NB4 (cell line): ENCODE measurements around the gene KLK8.

Source experiments
- DNase-seq: peaks from one replicate; pipeline ENCODE4 v3.0.0; 2010; ENCODE audit warnings: low read depth
- H3K4me3 ChIP-seq: one replicate; pipeline ENCODE4 v1.5.1; 2011; ENCODE audit warnings: mild to moderate bottlenecking, low read depth, low read length, moderate library complexity
- MYC ChIP-seq: IDR thresholded peaks from 2 replicates; pipeline ENCODE4 v1.6.1; 2011; ENCODE audit warnings: low read depth, low read length
- POLR2A ChIP-seq: IDR thresholded peaks from 2 replicates; pipeline ENCODE4 v1.6.1; 2011; ENCODE audit warnings: mild to moderate bottlenecking; ENCODE audit not compliant: insufficient read length; ENCODE audit errors: extremely low read depth
- TF ChIP-seq, protein P1 (sequence below): IDR thresholded peaks from one replicate; pipeline ENCODE4 v1.5.1; 2012; ENCODE audit warnings: low read depth, low read length
- TF ChIP-seq, protein P2 (sequence below): IDR thresholded peaks from 2 replicates; pipeline ENCODE4 v1.6.1; 2011; ENCODE audit warnings: low read depth, low read length

KLK8 gene

DNA sequence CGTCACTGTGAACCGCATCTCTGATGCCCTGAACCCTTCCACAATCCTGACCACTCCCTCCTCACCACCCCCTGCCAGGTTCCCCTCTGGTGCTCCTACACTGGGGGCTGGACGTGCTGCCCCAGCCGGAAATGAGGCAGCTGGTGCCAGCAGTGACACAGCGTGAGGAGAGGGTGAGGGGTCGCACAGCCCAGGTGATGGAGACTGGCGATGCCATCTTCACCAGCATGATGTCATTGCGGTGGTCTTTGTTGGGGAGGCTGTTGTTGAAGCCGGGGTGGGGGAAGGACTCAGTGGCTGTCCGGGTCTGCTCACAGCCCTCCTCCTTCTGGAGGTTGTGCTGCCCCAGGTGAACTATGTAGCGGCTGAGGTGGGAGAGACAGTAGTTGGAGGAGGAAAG lies 22.5 kb upstream of the KLK8 start:
- no peak overlapping the region for H3K4me3 ChIP-seq
- TF ChIP-seq POLR2A (no peak), MYC (no peak)
- TF ChIP-seq, protein P1, sequence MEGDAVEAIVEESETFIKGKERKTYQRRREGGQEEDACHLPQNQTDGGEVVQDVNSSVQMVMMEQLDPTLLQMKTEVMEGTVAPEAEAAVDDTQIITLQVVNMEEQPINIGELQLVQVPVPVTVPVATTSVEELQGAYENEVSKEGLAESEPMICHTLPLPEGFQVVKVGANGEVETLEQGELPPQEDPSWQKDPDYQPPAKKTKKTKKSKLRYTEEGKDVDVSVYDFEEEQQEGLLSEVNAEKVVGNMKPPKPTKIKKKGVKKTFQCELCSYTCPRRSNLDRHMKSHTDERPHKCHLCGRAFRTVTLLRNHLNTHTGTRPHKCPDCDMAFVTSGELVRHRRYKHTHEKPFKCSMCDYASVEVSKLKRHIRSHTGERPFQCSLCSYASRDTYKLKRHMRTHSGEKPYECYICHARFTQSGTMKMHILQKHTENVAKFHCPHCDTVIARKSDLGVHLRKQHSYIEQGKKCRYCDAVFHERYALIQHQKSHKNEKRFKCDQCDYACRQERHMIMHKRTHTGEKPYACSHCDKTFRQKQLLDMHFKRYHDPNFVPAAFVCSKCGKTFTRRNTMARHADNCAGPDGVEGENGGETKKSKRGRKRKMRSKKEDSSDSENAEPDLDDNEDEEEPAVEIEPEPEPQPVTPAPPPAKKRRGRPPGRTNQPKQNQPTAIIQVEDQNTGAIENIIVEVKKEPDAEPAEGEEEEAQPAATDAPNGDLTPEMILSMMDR: no peak
- TF ChIP-seq, protein P2, sequence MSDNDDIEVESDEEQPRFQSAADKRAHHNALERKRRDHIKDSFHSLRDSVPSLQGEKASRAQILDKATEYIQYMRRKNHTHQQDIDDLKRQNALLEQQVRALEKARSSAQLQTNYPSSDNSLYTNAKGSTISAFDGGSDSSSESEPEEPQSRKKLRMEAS: no peak
- no peak for DNase-seq

DNA sequence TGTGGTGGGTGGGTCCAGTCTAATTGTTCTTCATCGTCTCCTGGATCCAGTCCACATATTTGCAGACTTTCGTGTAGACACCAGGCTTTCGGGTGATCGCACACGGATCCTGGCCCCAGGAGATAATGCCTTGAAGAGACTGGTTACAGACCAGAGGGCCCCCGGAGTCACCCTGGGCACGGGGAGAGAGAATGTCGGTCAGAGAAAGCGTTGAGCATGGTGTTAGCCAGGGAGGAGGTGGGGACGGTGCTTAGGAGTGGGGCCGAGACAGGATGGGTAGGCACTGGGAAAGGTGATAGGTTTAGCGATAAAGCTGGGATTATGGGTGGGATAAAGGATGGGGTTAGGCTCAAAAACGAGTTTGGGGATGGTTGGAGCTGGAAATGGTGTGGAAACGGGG lies 21.1 kb upstream of the KLK8 start:
- DNase-seq: no peak
- TF ChIP-seq, protein P2: no peak
- TF ChIP-seq POLR2A: no peak
- no peak for TF ChIP-seq MYC
- TF ChIP-seq, protein P1: no peak
- no peak overlapping the region for H3K4me3 ChIP-seq

DNA sequence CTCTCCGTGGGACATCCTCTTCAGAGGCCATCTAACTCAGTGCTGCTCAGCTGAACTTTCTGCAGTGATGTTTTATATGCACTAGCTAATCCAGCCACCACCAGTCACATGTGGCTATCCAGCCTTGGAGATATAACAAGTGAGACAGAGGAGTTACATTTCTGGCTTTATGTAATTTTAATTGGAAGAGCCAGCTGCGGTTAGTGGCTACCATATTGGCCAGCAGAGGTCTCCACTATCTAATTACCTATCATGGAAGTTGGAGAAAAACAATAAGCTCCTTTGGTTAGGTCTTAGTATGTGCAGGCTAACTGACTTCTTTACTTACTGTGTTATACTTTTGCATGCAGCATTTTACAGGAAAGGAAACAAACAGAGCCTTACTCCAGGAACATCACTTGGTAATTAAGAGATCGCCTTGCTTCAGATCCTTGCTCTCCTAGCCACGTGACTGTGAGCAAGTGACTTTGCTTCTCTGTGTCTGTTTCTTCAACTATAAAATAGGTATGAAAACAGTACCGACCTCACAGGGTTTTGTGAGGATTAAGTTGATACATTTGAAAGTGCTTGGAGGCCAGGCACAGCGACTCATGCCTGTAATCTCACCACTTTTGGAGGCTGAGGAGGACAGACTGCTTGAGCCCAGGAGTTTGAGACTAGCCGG lies 19.7 kb upstream of the KLK8 start:
- peak; percentile 71 for DNase-seq
- no peak for TF ChIP-seq POLR2A
- TF ChIP-seq, protein P2: no peak
- TF ChIP-seq, protein P1: peak; percentile 55
- H3K4me3 ChIP-seq: no peak overlapping the region

GRCh38 chr19:51019544-51019925 lies 18.1 kb upstream of the KLK8 start, which contains the start of gene KLK10:
TSS of gene KLK10 (minus strand) at chr19:51019709. CDS start at chr19:51019130, 579 bp downstream.
- no peak within 1 kb of the TSS for H3K4me3 ChIP-seq
- DNase-seq: no peak
- TF ChIP-seq MYC: no peak
- TF ChIP-seq, protein P1: no peak
- TF ChIP-seq, protein P2: no peak
- TF ChIP-seq POLR2A: no peak

- no peak overlapping the region for H3K4me3 ChIP-seq
- peak; percentile 57 for DNase-seq
- TF ChIP-seq, protein P1: no peak
- TF ChIP-seq MYC: no peak
- TF ChIP-seq POLR2A: no peak
- TF ChIP-seq, protein P2: no peak
Measured at GRCh38 chr19:51018745-51019543, 17.5 kb upstream of the KLK8 start.
